ENCODE data around the gene MGMT.

GRCh38 chr10:129760003-129760315 lies 292.9 kb downstream of the MGMT start:
- TF ChIP-seq CTCF (IDR thresholded peaks at IDR 0.05) (no peak), POLR2A (IDR thresholded peaks at IDR 0.05) (no peak)
